Effector memory CD4-positive, alpha-beta T cell (primary cell): ENCODE measurements around the gene RTKN.

Experiments used
- DNase-seq, 3 donors: peaks; one replicate each; pipeline ENCODE4 v3.0.0-alpha.2; 2020
- H3K27ac ChIP-seq: 2 replicates; pipeline ENCODE4 v1.7.0; 2013; ENCODE audit warnings: mild to moderate bottlenecking, low read length, moderate library complexity; ENCODE audit not compliant: insufficient read depth, poor library complexity, severe bottlenecking
- H3K27me3 ChIP-seq: replicated peaks from 2 replicates; pipeline ENCODE4 v1.7.0; 2013; ENCODE audit warnings: mild to moderate bottlenecking, low read length; ENCODE audit not compliant: insufficient read depth, control insufficient read depth, poor library complexity, severe bottlenecking
- H3K36me3 ChIP-seq: 2 replicates; pipeline ENCODE4 v1.7.0; 2013; ENCODE audit warnings: mild to moderate bottlenecking, low read length, moderate library complexity; ENCODE audit not compliant: control insufficient read depth, insufficient read depth
- H3K4me1 ChIP-seq: 2 replicates; pipeline ENCODE4 v1.7.0; 2013; ENCODE audit warnings: low read length, mild to moderate bottlenecking; ENCODE audit not compliant: control insufficient read depth, insufficient read depth, poor library complexity, severe bottlenecking
- H3K4me3 ChIP-seq: 2 replicates; pipeline ENCODE4 v1.7.0; 2013; ENCODE audit warnings: low read length, low read depth, mild to moderate bottlenecking; ENCODE audit not compliant: insufficient read depth, poor library complexity, severe bottlenecking
- H3K9me3 ChIP-seq: 2 replicates; pipeline ENCODE4 v1.7.0; 2013; ENCODE audit warnings: mild to moderate bottlenecking, low read length, moderate library complexity; ENCODE audit not compliant: control insufficient read depth

RTKN gene

DNA sequence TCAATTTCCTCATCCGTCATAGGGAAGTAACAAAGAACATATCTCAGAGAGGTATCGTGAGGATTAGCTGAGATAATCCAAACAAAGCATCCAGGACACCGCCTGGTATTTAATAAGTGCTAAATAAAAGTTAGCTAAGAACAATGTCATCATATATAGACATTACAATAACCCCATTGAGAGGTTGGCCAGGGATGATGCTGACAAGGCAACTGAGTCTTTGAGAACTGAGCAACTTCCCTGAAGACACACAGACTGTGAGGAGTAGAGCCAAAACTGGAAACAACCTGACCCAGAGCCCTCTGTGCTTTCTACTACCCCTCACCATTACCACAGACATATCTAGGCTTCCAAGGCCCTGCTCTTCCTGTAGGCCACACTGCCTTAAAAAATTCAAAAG, 60.0 kb downstream of the RTKN start:
- Histone ChIP-seq H3K27me3 (no peaks in the 10 kb centered on the region), H3K4me3 (no peak overlapping the region), H3K27ac (no peak overlapping the region), H3K9me3 (no peaks in the 10 kb centered on the region), H3K4me1 (peaks cover 12% of the 10 kb centered on the region), H3K36me3 (peaks cover 15% of the 10 kb centered on the region)
- DNase-seq = no peak

GRCh38 chr2:74379851-74380789, 61.6 kb downstream of the RTKN start, which contains the start of gene DCTN1:
TSS of gene DCTN1 (minus strand) at chr2:74380311. CDS start at chr2:74380037, 274 bp downstream.
- Histone ChIP-seq H3K9me3 (no peaks in the 10 kb centered on the region), H3K4me1 (peaks cover 12% of the 10 kb centered on the region), H3K36me3 (peaks cover 12% of the 10 kb centered on the region), H3K4me3 (no peak within 1 kb of the TSS), H3K27ac (no peak within 1 kb of the TSS), H3K27me3 (no peaks in the 10 kb centered on the region)
- no peak for DNase-seq

DNA sequence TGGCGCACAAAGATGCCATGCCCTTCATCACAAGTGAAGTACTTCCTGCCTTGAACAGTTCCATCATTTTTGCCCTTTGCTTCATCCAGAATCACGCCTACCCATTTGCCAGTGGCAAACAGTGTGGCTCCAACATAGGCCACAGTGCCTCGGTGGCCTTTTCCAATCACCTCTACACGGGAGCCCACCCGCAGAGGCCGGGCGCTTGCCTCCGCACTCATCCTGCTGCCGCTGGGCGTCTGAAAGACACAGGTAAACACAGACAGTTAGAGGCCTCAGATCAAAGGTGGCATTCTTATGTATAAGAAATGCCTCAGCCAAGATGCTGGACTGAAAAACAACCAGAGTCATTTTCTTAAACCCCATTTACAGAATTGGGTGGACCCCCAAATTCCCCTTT, 63.7 kb downstream of the RTKN start:
- DNase-seq = no peak
- H3K36me3 ChIP-seq = peaks cover 12% of the 10 kb centered on the region
- peaks cover 12% of the 10 kb centered on the region for H3K4me1 ChIP-seq
- no peak overlapping the region for H3K27ac ChIP-seq
- no peak overlapping the region for H3K4me3 ChIP-seq
- H3K27me3 ChIP-seq = no peaks in the 10 kb centered on the region
- H3K9me3 ChIP-seq = no peaks in the 10 kb centered on the region

DNA sequence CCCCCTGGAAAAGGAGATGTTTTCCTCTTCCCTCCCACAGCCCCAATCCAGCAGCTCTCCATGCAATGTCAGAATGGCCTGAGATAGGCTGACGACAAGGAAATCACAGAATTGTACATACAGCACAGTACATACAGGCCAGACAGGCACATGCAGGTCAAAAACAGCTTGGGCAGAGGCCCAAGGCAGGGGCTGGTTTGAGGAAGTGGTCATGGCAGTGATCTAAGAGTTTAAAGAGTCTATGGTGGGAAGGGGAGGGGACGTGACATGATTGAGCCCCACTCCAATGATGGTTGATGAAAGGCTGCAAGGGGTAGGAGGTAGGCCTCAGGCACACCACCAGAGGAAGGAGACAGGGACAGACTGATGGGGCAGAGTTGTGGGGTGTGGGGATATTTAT, 65.9 kb downstream of the RTKN start:
- H3K4me1 ChIP-seq = peaks cover 11% of the 10 kb centered on the region
- no peak overlapping the region for H3K4me3 ChIP-seq
- no peaks in the 10 kb centered on the region for H3K27me3 ChIP-seq
- DNase-seq = no peak
- H3K9me3 ChIP-seq = no peaks in the 10 kb centered on the region
- peaks cover 19% of the 10 kb centered on the region for H3K36me3 ChIP-seq
- no peak overlapping the region for H3K27ac ChIP-seq
